ENCODE measurements around the gene MGAT3.

MGAT3 gene

DNA sequence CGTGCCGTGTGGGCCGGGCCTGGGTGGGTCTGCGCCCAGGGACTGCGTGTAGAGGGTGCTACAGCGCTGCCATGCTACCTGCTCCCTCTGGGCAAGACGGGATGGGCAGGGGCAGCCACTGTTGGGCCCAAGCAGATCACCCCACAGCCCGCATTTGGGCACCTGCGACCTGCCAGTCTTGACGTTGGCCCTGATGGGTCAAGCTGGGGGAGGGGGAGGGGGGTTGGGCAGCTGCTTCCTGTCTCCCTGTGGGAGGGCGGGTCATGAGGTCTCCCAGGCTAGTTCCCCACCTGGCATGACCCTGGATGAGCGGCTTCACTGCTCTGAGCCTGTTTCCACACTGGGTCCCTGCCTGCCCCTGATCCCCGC, 78.5 kb downstream of the MGAT3 start:
- TF ChIP-seq, protein P1, sequence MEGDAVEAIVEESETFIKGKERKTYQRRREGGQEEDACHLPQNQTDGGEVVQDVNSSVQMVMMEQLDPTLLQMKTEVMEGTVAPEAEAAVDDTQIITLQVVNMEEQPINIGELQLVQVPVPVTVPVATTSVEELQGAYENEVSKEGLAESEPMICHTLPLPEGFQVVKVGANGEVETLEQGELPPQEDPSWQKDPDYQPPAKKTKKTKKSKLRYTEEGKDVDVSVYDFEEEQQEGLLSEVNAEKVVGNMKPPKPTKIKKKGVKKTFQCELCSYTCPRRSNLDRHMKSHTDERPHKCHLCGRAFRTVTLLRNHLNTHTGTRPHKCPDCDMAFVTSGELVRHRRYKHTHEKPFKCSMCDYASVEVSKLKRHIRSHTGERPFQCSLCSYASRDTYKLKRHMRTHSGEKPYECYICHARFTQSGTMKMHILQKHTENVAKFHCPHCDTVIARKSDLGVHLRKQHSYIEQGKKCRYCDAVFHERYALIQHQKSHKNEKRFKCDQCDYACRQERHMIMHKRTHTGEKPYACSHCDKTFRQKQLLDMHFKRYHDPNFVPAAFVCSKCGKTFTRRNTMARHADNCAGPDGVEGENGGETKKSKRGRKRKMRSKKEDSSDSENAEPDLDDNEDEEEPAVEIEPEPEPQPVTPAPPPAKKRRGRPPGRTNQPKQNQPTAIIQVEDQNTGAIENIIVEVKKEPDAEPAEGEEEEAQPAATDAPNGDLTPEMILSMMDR (IDR thresholded peaks at IDR 0.05; ENCODE audit: control extremely low read depth, extremely low read depth, low read depth, missing control alignments) = no peak
- ChIA-PET POLR2A (no interaction called here), CTCF (interaction anchor here (0.7 to 16.2 kb wide), 22 partner anchors 10 to 1110 kb away, joined by 3 to 419 read pairs (median 4); partner anchors contain the start of gene MIEF1)
- no peak for DNase-seq (ENCODE audit: extremely low spot score)

DNA sequence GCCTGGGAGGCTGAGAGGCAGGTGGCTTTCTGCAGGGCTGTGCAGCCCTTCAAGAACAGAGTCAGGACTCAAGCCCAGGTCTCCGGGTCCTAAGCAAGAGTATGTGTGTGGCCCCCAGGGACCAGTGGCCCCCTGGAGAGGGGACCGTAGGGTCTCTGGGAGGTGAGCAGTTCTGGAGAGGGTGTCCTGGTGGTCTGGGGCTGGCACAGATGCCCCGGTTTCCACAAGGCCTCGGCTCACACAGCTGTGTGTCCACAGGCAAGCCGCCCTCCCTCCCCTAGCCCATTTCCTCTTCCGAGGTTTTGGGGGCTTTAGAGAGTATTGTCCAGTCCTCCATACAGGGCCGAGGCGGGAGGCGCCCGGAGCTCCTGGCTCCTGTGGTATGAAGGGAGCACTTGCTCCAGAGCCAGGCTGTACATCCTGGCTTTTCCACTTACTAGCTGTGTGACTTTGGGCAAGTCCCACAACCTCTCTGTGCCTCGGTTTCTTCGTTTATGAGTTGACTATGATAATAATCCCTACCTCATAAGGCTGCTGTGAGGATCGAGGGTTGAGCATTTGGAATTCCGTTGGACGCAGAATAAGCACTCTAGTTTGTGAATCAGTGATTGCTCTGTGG, 79.1 kb downstream of the MGAT3 start:
- TF ChIP-seq, protein P1 (IDR thresholded peaks at IDR 0.05; ENCODE audit: control extremely low read depth, extremely low read depth, low read depth, missing control alignments) = no peak
- ChIA-PET CTCF (interaction anchor here (0.8 to 16.2 kb wide), 8 partner anchors 14 to 811 kb away, joined by 3 to 419 read pairs (median 5); no protein-coding TSS in a partner anchor), POLR2A (interaction anchor here (0.5 kb wide), 1 partner anchor 10 kb away, joined by 3 read pairs; no protein-coding TSS in a partner anchor)
- no peak for DNase-seq (ENCODE audit: extremely low spot score)

DNA sequence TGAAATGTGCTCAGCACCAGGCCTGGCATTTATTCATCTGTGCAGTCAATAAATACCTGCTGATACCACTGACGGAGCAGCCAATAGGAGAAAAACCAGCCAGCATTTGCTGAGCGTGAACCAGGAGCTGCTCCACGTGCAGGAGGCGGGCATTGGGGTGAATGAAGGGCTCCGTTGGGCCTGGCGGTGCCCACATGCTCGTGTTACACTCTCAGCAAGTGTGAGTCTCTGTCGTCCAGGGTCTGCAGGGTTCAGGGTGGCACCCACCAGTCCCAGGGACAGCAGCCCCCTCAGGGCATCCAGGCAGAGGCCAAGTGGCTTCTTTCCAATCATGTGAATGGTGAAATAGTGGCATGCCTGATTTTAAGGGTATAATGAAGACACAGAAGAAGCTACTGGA, 79.9 kb downstream of the MGAT3 start:
- TF ChIP-seq, protein P1 (IDR thresholded peaks at IDR 0.05; ENCODE audit: control extremely low read depth, extremely low read depth, low read depth, missing control alignments) = no peak
- POLR2A ChIA-PET = interaction anchor here (0.5 kb wide), 1 partner anchor 11 kb away, joined by 3 read pairs; no protein-coding TSS in a partner anchor
- CTCF ChIA-PET = interaction anchor here (1.2 to 16.2 kb wide), 4 partner anchors 15 to 811 kb away, joined by 3 to 419 read pairs (median 8); no protein-coding TSS in a partner anchor
- DNase-seq (ENCODE audit: extremely low spot score) = no peak

DNA sequence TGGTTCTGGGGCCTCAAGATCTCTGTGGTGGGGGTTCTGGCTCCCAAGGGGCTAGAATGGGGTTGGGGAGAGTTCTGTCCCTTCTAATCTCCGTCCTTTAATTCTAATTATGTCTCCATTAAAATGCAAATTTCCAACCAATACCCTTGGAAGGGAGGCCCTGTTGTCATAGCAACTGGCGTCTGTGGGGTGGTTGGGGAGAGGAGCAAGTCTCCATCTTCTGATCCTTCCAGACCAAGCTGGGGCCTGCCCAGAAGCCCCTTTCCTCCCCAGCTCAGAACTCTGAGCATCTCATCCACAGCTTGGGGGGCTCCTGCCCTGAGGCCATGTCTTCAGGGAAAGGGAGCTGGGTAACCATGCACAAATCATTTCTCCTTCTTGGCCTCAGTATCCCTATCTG, 81.2 kb downstream of the MGAT3 start:
- POLR2A ChIA-PET = no interaction called here
- TF ChIP-seq, protein P1 (IDR thresholded peaks at IDR 0.05; ENCODE audit: control extremely low read depth, extremely low read depth, low read depth, missing control alignments) = no peak
- no peak for DNase-seq (ENCODE audit: extremely low spot score)
- CTCF ChIA-PET = interaction anchor here (1.2 to 16.2 kb wide), 3 partner anchors 9 to 506 kb away, joined by 3 to 419 read pairs (median 5); no protein-coding TSS in a partner anchor
